K562 (cell line): ENCODE data around the gene MPP7. TPM values are rescaled to one million over a fixed set of nuclear protein-coding genes. Genes with fewer than 3 reads are reported as not detected.

ENCODE experiments used
- ATAC-seq: fragments of 200-7000 bp; cut with Tn5 transposase; 3 replicates; pipeline ENCODE4 v1.9.1; 2020; ENCODE audit warnings: moderate library complexity
- BruUV-seq: library from RNA; stranded (reverse); fragments of 400-500 nt; replicated peaks from 2 replicates; lab custom pipeline; 2021; lab: Mats Ljungman, UMichigan
- CTCF ChIA-PET: fragments of 300-600 bp; formaldehyde crosslinking; extraction: SDS; loops from one replicate; lab custom pipeline; 2021; ENCODE audit warnings: low intra/inter-chr PET ratio; lab: Yijun Ruan, JAX
- POLR2A ChIA-PET: fragments of 300-600, 350-650 bp; sonication (Branson Sonifier 250); formaldehyde crosslinking; extraction: SDS; loops from one replicate; lab custom pipeline; 2021; ENCODE audit warnings: antibody characterized with exemption, inconsistent platforms; lab: Yijun Ruan, JAX
- DNase-seq, 4 experiments: peaks; one replicate each; pipeline versions ENCODE4 v3.0.0 to v3.0.0-alpha.2; 2011 to 2018; ENCODE audit warnings: low spot score in 3 of 4, mixed read lengths in 3 of 4; ENCODE audit errors: extremely low read depth in 1 of 4
- FAIRE-seq: peaks from 2 replicates; lab custom pipeline; 2011; peaks lifted over from hg19 to GRCh38; lab: Jason Lieb, UNC
- H2AFZ ChIP-seq: 2 replicates; pipeline ENCODE4 v1.6.0; 2011; ENCODE audit warnings: low read depth, low read length, control low read depth, inconsistent platforms
- H3K27ac ChIP-seq: fragments of 200-600 bp; 3 replicates; pipeline ENCODE4 v1.8.0; 2011; ENCODE audit warnings: low read depth, mild to moderate bottlenecking, control low read depth, inconsistent platforms, low read length, moderate library complexity, mixed read lengths; ENCODE audit errors: extremely low read depth
- H3K27me3 ChIP-seq, 2 experiments: fragments of 300-600 bp in 1 of 2; 2 replicates in 1 of 2; 3 replicates in 1 of 2; pipeline versions ENCODE4 v1.6.0 to v1.8.0; 2011; ENCODE audit warnings: inconsistent platforms in 2 of 2, low read length in 2 of 2, mild to moderate bottlenecking in 1 of 2, mixed read lengths in 1 of 2, moderate library complexity in 1 of 2; ENCODE audit not compliant: control insufficient read depth in 2 of 2, insufficient read depth in 2 of 2
- H3K36me3 ChIP-seq: fragments of 300-600 bp; 3 replicates; pipeline ENCODE4 v1.8.0; 2011; ENCODE audit warnings: mild to moderate bottlenecking, low read length, inconsistent platforms; ENCODE audit not compliant: control insufficient read depth, insufficient read depth
- H3K4me1 ChIP-seq, 2 experiments: fragments of 200-600 bp in 1 of 2; replicated peaks in 1 of 2; 2 replicates in 1 of 2; 3 replicates in 1 of 2; pipeline versions ENCODE4 v1.5.1 to v1.8.0; 2011; ENCODE audit warnings: inconsistent platforms in 2 of 2, low read length in 2 of 2, mild to moderate bottlenecking in 1 of 2, mixed read lengths in 1 of 2, moderate library complexity in 1 of 2; ENCODE audit not compliant: control insufficient read depth in 2 of 2, insufficient read depth in 2 of 2
- H3K4me2 ChIP-seq: 2 replicates; pipeline ENCODE4 v1.6.1; 2011; ENCODE audit warnings: low read length, control low read depth, inconsistent platforms, mixed read lengths; ENCODE audit not compliant: insufficient read depth
- H3K4me3 ChIP-seq: fragments of 200-600 bp; sonication (generic), shearing (Covaris generic); 2 replicates; pipeline ENCODE4 v1.5.1; 2016; ENCODE audit warnings: control low read depth, inconsistent platforms
- H3K79me2 ChIP-seq: fragments of 200-600 bp; 3 replicates; pipeline ENCODE4 v1.8.0; 2011; ENCODE audit warnings: low read length, inconsistent platforms; ENCODE audit not compliant: control insufficient read depth, insufficient read depth
- H3K9ac ChIP-seq, 2 experiments: 2 replicates each; pipeline versions ENCODE4 v1.6.0 to v1.6.1; 2011; ENCODE audit warnings: low read depth in 2 of 2, low read length in 2 of 2, control low read depth in 1 of 2, inconsistent platforms in 1 of 2, mild to moderate bottlenecking in 1 of 2, mixed read lengths in 1 of 2; ENCODE audit not compliant: insufficient read depth in 1 of 2
- H3K9me1 ChIP-seq: one replicate; pipeline ENCODE4 v1.6.0; 2011; ENCODE audit warnings: inconsistent platforms, mild to moderate bottlenecking, low read length, moderate library complexity; ENCODE audit not compliant: control insufficient read depth, insufficient read depth
- H3K9me3 ChIP-seq: replicated peaks from 2 replicates; pipeline ENCODE4 v1.5.1; 2011; ENCODE audit warnings: low read depth, low read length, inconsistent platforms; ENCODE audit not compliant: control insufficient read depth, insufficient read depth
- H4K20me1 ChIP-seq: replicated peaks from 2 replicates; pipeline ENCODE4 v1.6.1; 2011; ENCODE audit warnings: low read length, inconsistent platforms, mixed read lengths; ENCODE audit not compliant: control insufficient read depth, insufficient read depth
- BCLAF1 ChIP-seq, 2 experiments: fragments of 450-650 bp in 1 of 2; IDR thresholded peaks; 2 replicates each; pipeline ENCODE4 v1.6.1; 2011 to 2017; ENCODE audit warnings: low read depth in 2 of 2, antibody characterized with exemption in 1 of 2, borderline replicate concordance in 1 of 2, low read length in 1 of 2, mild to moderate bottlenecking in 1 of 2, mixed read lengths in 1 of 2; ENCODE audit not compliant: control insufficient read depth in 1 of 2
- BCOR ChIP-seq: fragments of 450-650 bp; IDR thresholded peaks from 2 replicates; pipeline ENCODE4 v1.6.1; 2016
- DMBX1 ChIP-seq: fragments of 250-450 bp; sonication (Bioruptor Pico); IDR thresholded peaks from 2 replicates; pipeline ENCODE4 v1.8.0; 2022; ENCODE audit warnings: inconsistent platforms, mild to moderate bottlenecking, moderate library complexity, borderline replicate concordance
- E4F1 ChIP-seq: fragments of 250-450 bp; sonication (Bioruptor Pico); IDR thresholded peaks from 2 replicates; pipeline ENCODE4 v1.5.0; 2021; ENCODE audit warnings: mild to moderate bottlenecking, borderline replicate concordance
- GTF3C2 ChIP-seq: IDR thresholded peaks from 3 replicates; pipeline ENCODE4 v1.6.1; 2011; ENCODE audit warnings: borderline replicate concordance, mild to moderate bottlenecking, moderate library complexity; ENCODE audit not compliant: insufficient read length; ENCODE audit errors: extremely low read depth
- HMGN3 ChIP-seq: IDR thresholded peaks from 2 replicates; pipeline ENCODE4 v1.6.1; 2011; ENCODE audit warnings: borderline replicate concordance, low read depth, mild to moderate bottlenecking, mixed read lengths, low read length; ENCODE audit not compliant: insufficient read length; ENCODE audit errors: extremely low read depth
- MAFK ChIP-seq: IDR thresholded peaks from 2 replicates; pipeline ENCODE4 v1.6.1; 2011; ENCODE audit warnings: low read length, improper control_type of control experiment
- MED1 ChIP-seq: sonication (generic); formaldehyde crosslinking; IDR thresholded peaks from 2 replicates; pipeline ENCODE4 v1.8.1; 2023; ENCODE audit warnings: missing genetic modification reagents, borderline replicate concordance
- SRSF3 ChIP-seq: fragments of 200-400 bp; formaldehyde crosslinking; IDR thresholded peaks from 2 replicates; pipeline ENCODE4 v1.6.1; 2016; ENCODE audit warnings: mild to moderate bottlenecking, low read length, moderate library complexity; ENCODE audit not compliant: insufficient read depth
- ZNF263 ChIP-seq: sonication (generic); formaldehyde crosslinking; IDR thresholded peaks from 2 replicates; pipeline ENCODE4 v1.8.0; 2022; ENCODE audit warnings: mild to moderate bottlenecking, missing genetic modification reagents, borderline replicate concordance
- ZNF316 ChIP-seq: fragments of 450-650 bp; IDR thresholded peaks from 2 replicates; pipeline ENCODE4 v1.6.1; 2016
- WGBS: fragments of 100-300 bp; shearing (Covaris generic); methylation state at CpG from one replicate; pipeline ENCODE4 v1.1.6; 2016; ENCODE audit warnings: low coverage, mixed read lengths; ENCODE audit not compliant: insufficient coverage; ENCODE audit errors: missing lambda C conversion rate; 5-methylcytosine and 5-hydroxymethylcytosine counted together
- in situ Hi-C: fragments of 300-500 bp; cut with MboI; formaldehyde crosslinking; loops from 4 replicates; pipeline ENCODE4 v1.15.0; 2018; ENCODE audit warnings: inconsistent platforms, mixed read lengths
- intact Hi-C: fragments of 100-400 bp; cut with micrococcal nuclease; formaldehyde crosslinking; loops from 2 replicates; pipeline ENCODE4 v1.14.2; 2022
- polyA plus RNA-seq, 8 experiments: library from polyadenylated mRNA; depleted of rRNA in 4 of 8; stranded (reverse) in 5 of 8; unstranded in 3 of 8; fragments of >200 nt; fragmentation: Nextera tagmentation in 2 of 8; fragmentation: Illumina TruSeq in 1 of 8; extraction: Ambion mirVana in 2 of 8; extraction: Trizol in 1 of 8; gene quantifications; 2 replicates each; pipeline versions ENCODE4 v1.2.1 to v1.2.3, GENCODE V29; 2011 to 2014; ENCODE audit warnings: inconsistent platforms in 1 of 8, missing spikeins in 1 of 8
- total RNA-seq, 7 experiments: library from RNA; depleted of rRNA in 6 of 7; stranded (reverse); fragments of >200 nt in 6 of 7; fragmentation: Illumina TruSeq in 2 of 7; extraction: Trizol in 2 of 7; gene quantifications; 2 replicates each; pipeline versions ENCODE4 v1.2.1 to v1.2.3, GENCODE V29; 2011 to 2021; ENCODE audit warnings: low replicate concordance in 1 of 7

Gene MPP7
- total and polyA plus RNA-seq, 9 of the 15 experiments (the other 6 are each of a cell fraction or from before 2014, with no cell fraction given), result 0.03 to 0.50 (median 0.23) TPM

- ChIA-PET CTCF (no interaction called here), POLR2A (no interaction called here)
- no peak overlapping the region for H3K27ac ChIP-seq
- no peak overlapping the region for H3K4me3 ChIP-seq
- in situ Hi-C loops, result no loop called here
- H3K27me3 ChIP-seq, result no peaks in the 10 kb centered on the region; a peak in 2 of 5 replicates
- no peak overlapping the region for H3K4me2 ChIP-seq
- no peaks in the 10 kb centered on the region for H3K4me1 ChIP-seq
- no peak for DNase-seq
- BruUV-seq, result no TSS peak
- H3K9me3 ChIP-seq, result no peaks in the 10 kb centered on the region
- H3K9ac ChIP-seq, result no peak overlapping the region
- no peak for ATAC-seq
- H3K9me1 ChIP-seq, result no peaks in the 10 kb centered on the region
- no peaks in the 10 kb centered on the region for H4K20me1 ChIP-seq
- no peaks in the 10 kb centered on the region for H3K79me2 ChIP-seq
- 8% methylated on average over 9 of the region's 9 CpGs for WGBS
- H2AFZ ChIP-seq, result no peak overlapping the region
- no peak for FAIRE-seq
- H3K36me3 ChIP-seq, result no peaks in the 10 kb centered on the region
- intact Hi-C loops, result no loop called here
- TF ChIP-seq BCLAF1 (IDR thresholded peaks at IDR 0.05; ENCODE audit: borderline replicate concordance in 1 of 2, control insufficient read depth in 1 of 2, low read depth in 2 of 2, low read length in 1 of 2) (no peak), E4F1 (CRISPR knock-in tag) (no peak), HMGN3 (no peak), ZNF263 (CRISPR knock-in tag) (no peak), GTF3C2 (no peak), DMBX1 (CRISPR knock-in tag) (no peak), MAFK (0 out of 2 replicates have a peak, but pooled peaks have one; percentile 16), BCOR (no peak), MED1 (CRISPR knock-in tag) (no peak), SRSF3 (no peak), ZNF316 (peak; percentile 72)
Measured at GRCh38 chr10:28269842-28270456, 32.9 kb downstream of the MPP7 start.
